HT-29 (cell line): ENCODE measurements around the gene SLIT1. TPM values are rescaled to one million over a fixed set of nuclear protein-coding genes. Genes with fewer than 3 reads are reported as not detected.

ENCODE experiments used
- DNase-seq: peaks from one replicate; pipeline ENCODE4 v3.0.0-alpha.2; 2015; ENCODE audit warnings: low spot score
- total RNA-seq: library from RNA; depleted of rRNA; stranded (reverse); fragments of >200 nt; shearing (Covaris generic); gene quantifications from 2 replicates; pipeline ENCODE4 v1.2.3, GENCODE V29; 2014

SLIT1 gene
- total RNA-seq, 1 experiment from 2014 or later: under 0.01 TPM

GRCh38 chr10:97004591-97004990 lies 181.2 kb downstream of the SLIT1 start:
- DNase-seq: no peak

DNA sequence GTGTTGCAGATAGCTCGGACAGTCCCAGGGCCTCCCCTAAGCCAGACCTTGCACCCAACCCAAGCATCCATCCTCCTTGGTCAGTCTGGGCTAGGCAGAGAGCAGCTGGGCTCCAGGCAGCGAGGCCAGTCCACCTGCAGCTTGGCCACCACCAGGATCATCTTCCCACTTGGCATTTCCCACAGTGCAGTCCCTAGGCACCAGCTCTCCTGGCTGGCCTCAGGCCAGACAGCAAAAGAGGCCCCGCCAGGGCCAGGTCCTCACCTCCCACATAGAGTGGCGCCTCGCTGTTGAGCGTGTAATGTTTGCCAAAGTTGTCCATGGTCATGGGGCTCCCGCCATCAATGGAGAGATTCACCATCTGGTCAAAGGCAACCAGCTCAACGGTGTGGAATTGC lies 182.0 kb downstream of the SLIT1 start:
- no peak for DNase-seq

DNA sequence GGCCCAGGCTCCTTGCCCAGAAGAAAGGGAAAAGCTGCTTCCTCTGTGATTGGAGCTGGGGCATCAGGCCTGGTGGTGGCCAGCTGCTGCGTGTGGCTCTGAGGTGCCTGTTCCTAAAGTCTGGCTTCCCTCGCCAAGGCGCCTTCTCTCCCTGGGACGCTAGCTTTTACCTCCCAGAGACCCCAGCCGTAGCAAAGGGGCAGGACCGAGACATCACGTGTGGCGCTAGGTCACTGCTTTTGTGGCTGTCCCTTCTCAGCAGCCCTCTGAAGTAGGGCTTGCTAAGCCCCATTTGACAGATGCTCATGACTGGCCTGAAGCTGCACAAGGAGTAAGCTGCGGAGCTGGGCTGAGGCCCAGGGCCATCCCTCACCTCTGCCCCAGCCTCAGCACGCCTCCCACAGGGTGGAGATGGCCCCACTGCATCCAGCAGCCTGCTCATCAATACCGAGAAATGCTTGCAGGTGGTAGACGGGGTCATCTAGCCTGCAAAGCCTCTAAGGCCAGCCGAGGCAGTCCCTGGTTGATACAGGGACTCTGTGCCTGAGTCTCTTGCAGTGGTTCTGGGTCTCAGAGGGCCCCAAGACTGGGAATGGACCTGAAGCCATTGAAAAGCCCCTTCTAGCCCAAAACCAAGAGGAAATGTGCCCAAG lies 182.5 kb downstream of the SLIT1 start:
- no peak for DNase-seq

DNA sequence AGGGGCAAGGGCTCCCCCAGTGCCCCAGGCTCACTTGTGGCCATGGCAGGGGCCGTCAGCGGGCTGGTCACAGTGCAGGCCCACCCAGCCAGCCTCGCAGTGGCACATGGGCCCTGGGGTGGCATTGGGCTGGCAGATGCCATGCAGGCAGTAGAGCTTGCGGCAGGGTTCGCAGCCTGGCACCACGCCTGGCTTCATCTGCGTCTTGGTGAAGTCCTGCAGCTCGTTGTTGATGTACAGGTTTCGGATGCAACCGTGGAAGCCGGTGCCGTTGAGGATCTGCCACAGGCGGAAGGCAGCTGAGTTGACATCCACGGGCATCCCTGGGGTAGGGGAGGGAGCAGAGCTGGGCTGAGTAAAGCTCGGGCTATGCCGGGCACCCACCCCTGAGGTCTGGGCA lies 183.1 kb downstream of the SLIT1 start:
- no peak for DNase-seq

- no peak for DNase-seq
These were observed 184.4 kb downstream of the SLIT1 start for GRCh38 chr10:97001183-97001991.

GRCh38 chr10:97000487-97001182 lies 185.1 kb downstream of the SLIT1 start:
- DNase-seq: peak; percentile 19

- DNase-seq: no peak
These were observed 185.8 kb downstream of the SLIT1 start for GRCh38 chr10:96999987-97000386.

GRCh38 chr10:96999337-96999736 lies 186.4 kb downstream of the SLIT1 start:
- DNase-seq: no peak

GRCh38 chr10:96998329-96998888 lies 187.3 kb downstream of the SLIT1 start:
- peak; percentile 83 for DNase-seq

- no peak for DNase-seq
These were observed 189.3 kb downstream of the SLIT1 start for GRCh38 chr10:96996275-96996965.

DNA sequence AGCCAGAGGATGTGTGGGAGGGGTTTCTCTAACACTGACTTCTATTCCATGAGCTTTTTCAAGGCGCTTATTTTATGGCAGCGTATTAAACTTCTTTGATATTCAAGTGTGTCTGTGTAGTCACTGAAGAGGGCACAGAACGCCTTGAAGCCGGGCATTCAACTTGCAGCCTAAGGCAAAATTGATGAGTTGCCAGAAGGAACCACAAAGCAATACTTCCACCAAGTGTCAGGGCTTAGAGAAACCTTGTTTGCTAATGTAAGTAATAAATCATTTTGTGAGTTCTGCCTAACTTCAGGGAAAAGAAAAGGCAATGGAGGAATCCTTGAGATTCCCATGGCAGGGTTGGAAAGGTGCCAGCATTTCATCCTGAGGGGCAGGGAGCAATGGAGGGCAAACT lies 189.9 kb downstream of the SLIT1 start:
- no peak for DNase-seq

DNA sequence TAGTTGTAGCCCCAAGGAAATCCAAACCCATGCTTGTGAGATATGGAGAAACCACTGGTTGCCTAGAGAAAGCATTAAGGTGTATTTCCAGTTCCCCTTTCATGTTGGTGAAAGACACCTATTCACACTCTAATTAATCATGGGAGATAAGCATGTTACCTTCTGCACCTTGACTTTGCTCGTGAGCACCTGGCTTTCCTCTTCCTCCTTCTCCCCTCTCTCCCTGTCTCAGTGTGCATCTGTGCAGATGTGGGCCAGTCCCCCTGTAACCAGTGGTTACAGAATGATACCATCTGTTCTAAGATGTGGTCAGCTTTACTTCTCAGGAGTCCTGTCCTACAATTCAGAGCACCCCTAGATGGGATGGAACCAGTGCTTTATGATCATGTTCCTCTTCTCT lies 193.0 kb downstream of the SLIT1 start:
- DNase-seq: no peak

DNA sequence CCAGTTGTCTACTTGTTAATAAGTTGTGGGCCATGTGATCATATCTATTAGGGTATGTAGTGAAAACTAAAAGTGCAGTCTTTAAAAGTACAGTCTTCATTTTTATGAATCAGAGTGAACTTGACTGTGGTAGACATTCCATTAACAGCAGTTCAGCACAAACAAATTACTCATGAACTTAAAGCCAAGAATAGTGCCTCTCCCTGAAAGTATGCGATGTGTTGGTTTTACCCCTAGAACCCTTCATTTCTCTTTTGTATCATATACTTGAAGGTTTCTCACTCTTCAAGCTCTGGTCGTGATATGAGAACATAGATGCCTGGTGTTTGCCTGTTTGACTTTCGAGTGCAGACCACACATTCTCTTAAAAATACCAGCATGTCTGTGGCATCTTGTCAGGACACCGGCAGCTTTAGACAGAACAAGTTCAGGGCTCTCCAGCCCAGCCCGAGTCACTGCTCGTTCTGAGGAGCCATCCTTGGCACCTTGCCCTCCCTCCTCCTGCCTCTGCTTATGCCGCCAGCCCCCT lies 194.4 kb downstream of the SLIT1 start:
- DNase-seq: no peak

DNA sequence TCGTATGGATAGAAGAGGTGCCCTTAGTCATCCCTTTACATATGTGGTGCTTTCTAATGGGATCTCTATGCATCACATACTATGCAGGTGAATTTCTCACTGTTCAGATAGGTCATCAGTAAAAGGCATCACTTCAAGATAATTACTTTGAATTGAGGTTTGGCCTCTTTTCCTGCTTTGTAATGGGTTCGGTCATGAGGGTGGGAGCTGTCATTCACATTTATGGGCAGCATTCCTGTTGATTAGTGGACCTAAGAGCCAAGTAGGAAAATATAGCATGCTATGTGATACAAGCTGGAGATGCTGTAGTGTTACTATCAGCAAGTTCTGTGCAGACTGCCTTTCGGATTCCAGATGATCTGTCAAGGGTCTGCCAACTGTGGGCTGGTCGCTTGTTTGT lies 197.3 kb downstream of the SLIT1 start:
- no peak for DNase-seq

DNA sequence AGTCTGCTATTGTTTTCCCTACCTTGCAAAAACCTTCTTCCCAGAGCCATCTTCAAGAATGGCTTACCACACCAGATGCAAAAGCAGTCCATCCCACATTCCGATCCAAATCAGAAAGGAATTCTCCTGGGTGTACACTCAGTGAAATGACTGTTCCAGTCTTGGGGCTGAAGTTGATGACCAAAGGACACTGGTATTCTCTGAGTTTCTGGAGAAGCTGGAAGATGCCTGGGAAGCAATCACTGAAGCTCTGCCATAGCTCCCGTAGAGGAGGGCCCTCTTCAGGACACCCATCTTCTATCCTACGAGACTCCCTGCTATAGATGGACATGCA lies 197.9 kb downstream of the SLIT1 start:
- DNase-seq: no peak

- DNase-seq: no peak
These were observed 198.5 kb downstream of the SLIT1 start for GRCh38 chr10:96987141-96987841.

DNA sequence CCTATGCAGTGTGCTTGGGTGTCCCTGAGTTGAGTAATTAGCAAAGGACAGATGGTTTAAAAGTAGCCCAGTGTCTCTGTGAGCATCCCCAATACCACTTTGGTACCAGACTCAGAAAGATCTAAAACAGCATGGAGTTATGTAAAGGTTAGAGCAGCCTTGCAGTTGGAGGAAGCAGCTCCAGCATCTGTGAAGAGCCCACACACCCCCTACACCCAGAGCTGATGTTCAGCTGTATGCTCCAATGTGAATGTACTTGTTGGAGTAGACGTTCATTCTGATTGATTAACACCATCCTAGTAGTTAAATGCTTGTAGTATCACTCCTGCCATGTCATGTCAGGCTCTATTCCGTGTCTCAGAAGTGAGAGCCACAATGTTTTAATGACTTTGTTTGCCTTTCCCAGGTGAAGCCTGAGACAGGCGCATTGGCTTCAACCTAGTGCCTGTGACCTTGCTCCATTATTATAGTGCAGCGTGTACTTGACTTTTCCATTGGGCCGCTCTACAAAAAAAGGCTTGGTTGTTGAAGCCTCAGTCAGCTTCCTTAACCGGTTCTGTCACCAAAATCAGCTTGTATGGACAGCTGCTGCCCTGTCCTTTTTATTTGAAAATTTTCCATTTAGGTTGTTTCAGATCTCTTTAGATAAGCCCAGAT lies 199.4 kb downstream of the SLIT1 start:
- DNase-seq: no peak

GRCh38 chr10:96984541-96985131 lies 201.1 kb downstream of the SLIT1 start:
- no peak for DNase-seq

GRCh38 chr10:96982149-96982930 lies 203.4 kb downstream of the SLIT1 start:
- no peak for DNase-seq
